ENCODE results near the gene TRIP6.
"Not testable (repeated sequence)": the region's sequence is repeated elsewhere in the genome, so short reads cannot be mapped to it uniquely, and the experiment has no call there.

Gene TRIP6

GRCh38 chr7:100891568-100892247 is 24.5 kb downstream of the TRIP6 start:
- DNase-seq = no peak

- no peak for DNase-seq
Measured at GRCh38 chr7:100892364-100893317, 25.5 kb downstream of the TRIP6 start.

GRCh38 chr7:100893318-100893895 is 26.2 kb downstream of the TRIP6 start:
- no peak for DNase-seq

GRCh38 chr7:100893910-100894721 is 26.9 kb downstream of the TRIP6 start:
- no peak for DNase-seq

- DNase-seq = no peak
Measured at GRCh38 chr7:100894860-100895700, 27.9 kb downstream of the TRIP6 start.

- DNase-seq = no peak
Measured at GRCh38 chr7:100895701-100895955, 28.4 kb downstream of the TRIP6 start, which contains the start of gene ACHE. Gene ACHE, minus strand, starts transcription at chr7:100895888. Its CDS starts 1,656 bp downstream, at chr7:100894232.

- DNase-seq = no peak
Measured at GRCh38 chr7:100895956-100896731, 29.0 kb downstream of the TRIP6 start.

- DNase-seq = no peak
Measured at GRCh38 chr7:100896732-100897608, 29.8 kb downstream of the TRIP6 start.

- no peak for DNase-seq
Measured at GRCh38 chr7:100897772-100898454, 30.7 kb downstream of the TRIP6 start.

- DNase-seq = no peak
Measured at GRCh38 chr7:100899432-100899831, 32.2 kb downstream of the TRIP6 start.

GRCh38 chr7:100900978-100901377 is 33.8 kb downstream of the TRIP6 start:
- no peak for DNase-seq

- no peak for DNase-seq
Measured at GRCh38 chr7:100901921-100902332, 34.7 kb downstream of the TRIP6 start.

GRCh38 chr7:100902638-100903037 is 35.5 kb downstream of the TRIP6 start:
- DNase-seq = no peak

GRCh38 chr7:100908512-100908911 is 41.3 kb downstream of the TRIP6 start:
- DNase-seq = no peak

GRCh38 chr7:100910443-100910842 is 43.3 kb downstream of the TRIP6 start:
- not testable (repeated sequence) for DNase-seq

- DNase-seq = no peak
Measured at GRCh38 chr7:100911484-100911883, 44.3 kb downstream of the TRIP6 start.

- DNase-seq = no peak
Measured at GRCh38 chr7:100914208-100914878, 47.2 kb downstream of the TRIP6 start.

- DNase-seq = no peak
Measured at GRCh38 chr7:100914879-100915447, 47.8 kb downstream of the TRIP6 start.

GRCh38 chr7:100919335-100919734 is 52.1 kb downstream of the TRIP6 start:
- DNase-seq = not testable (repeated sequence)
